ENCODE measurements around the gene ANAPC13. TPM values are rescaled to one million over a fixed set of nuclear protein-coding genes. Genes with fewer than 3 reads are reported as not detected.

Gene ANAPC13
- total RNA-seq, 1 experiment from 2014 or later, result 61.5 TPM

DNA sequence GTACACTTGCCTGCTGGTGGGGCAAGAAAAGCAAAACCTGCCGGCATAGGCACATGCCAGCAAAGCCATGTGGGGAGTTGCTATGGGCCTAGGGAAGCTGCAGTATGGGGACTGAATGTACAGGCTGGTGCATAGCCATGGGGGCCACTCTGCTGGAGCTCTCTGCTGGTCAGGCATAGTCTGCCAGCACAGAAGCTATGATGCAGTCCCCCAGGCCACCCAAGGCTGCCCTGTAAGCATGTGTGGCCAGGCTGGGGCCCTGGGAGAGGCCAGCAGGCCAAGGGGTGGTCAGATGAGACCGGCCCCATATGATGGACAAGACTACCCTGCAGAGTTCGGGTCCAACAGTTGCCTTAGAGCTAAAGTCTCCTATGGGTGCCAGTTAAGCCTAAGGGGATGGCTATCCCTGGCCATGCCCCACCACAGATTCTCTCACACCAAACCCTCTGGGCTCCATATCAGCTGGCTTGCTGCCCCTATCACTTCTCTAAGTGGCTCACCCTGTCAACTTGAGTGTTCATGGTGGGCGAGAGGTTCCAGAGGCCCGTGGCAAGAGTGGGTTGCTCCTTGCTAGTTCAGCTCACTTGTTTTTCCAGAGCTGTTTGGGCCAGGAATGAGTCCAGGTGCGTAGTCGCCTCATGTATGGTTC lies 41.9 kb upstream of the ANAPC13 start:
- POLR2A ChIA-PET, result interaction anchor here (0.7 kb wide), 1 partner anchor 9 kb away, joined by 6 read pairs; no protein-coding TSS in a partner anchor
- no peaks in the 10 kb centered on the region for H3K36me3 Mint-ChIP-seq (ENCODE audit: insufficient read depth, unreplicated experiment)
- no peak overlapping the region for H3K4me3 Mint-ChIP-seq (ENCODE audit: unreplicated experiment)
- TF ChIP-seq CTCF (IDR thresholded peaks at IDR 0.05; ENCODE audit: unreplicated experiment), result no peak
- CTCF ChIA-PET, result interaction anchor here (0.6 kb wide), 1 partner anchor 242 kb away, joined by 3 read pairs; no protein-coding TSS in a partner anchor
- H3K27me3 Mint-ChIP-seq (ENCODE audit: insufficient read depth, unreplicated experiment), result no peaks in the 10 kb centered on the region
- peaks cover 12% of the 10 kb centered on the region for H3K9me3 Mint-ChIP-seq (ENCODE audit: unreplicated experiment)
- no peak for DNase-seq (ENCODE audit: unreplicated experiment)
- no TSS peak for BruUV-seq (replicated peaks)
- no peak overlapping the region for H3K27ac Mint-ChIP-seq (ENCODE audit: low read depth, unreplicated experiment)
- H3K4me1 Mint-ChIP-seq (ENCODE audit: insufficient read depth, unreplicated experiment), result no peaks in the 10 kb centered on the region
- intact Hi-C loops (cut with micrococcal nuclease), result no loop called here

GRCh38 chr3:134527037-134527436 lies 41.3 kb upstream of the ANAPC13 start:
- peak; percentile 13 for DNase-seq (ENCODE audit: unreplicated experiment)

DNA sequence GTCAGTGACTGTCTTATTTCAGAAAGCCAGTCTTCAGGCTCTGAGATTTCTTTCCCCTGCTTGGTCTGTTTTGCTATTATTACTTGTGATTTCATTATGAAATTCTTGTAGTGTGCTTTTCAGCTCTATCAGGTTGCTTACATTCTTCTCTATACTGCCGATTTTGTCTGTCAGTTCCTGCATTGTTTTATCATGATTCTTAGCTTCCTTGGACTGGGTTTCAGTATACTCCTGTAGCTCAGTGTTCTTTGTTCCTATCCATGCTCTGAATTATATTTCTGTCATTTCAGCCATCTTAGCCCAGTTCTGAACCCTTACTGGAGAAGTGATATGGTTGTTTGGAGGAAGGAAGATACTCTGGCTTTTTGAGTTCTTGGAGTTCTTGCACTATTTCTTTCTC lies 40.5 kb upstream of the ANAPC13 start:
- H3K9me3 Mint-ChIP-seq (ENCODE audit: unreplicated experiment), result peaks cover 18% of the 10 kb centered on the region
- H3K4me1 Mint-ChIP-seq (ENCODE audit: insufficient read depth, unreplicated experiment), result no peaks in the 10 kb centered on the region
- BruUV-seq (replicated peaks), result no TSS peak
- H3K36me3 Mint-ChIP-seq (ENCODE audit: insufficient read depth, unreplicated experiment), result no peaks in the 10 kb centered on the region
- no peak overlapping the region for H3K27ac Mint-ChIP-seq (ENCODE audit: low read depth, unreplicated experiment)
- TF ChIP-seq CTCF (IDR thresholded peaks at IDR 0.05; ENCODE audit: unreplicated experiment), result no peak
- ChIA-PET CTCF (interaction anchor here (0.7 to 1.4 kb wide), 3 partner anchors 12 to 74 kb away, joined by 4 to 7 read pairs (median 4); no protein-coding TSS in a partner anchor), POLR2A (no interaction called here)
- DNase-seq (ENCODE audit: unreplicated experiment), result no peak
- intact Hi-C loops (cut with micrococcal nuclease), result no loop called here
- no peak overlapping the region for H3K4me3 Mint-ChIP-seq (ENCODE audit: unreplicated experiment)
- H3K27me3 Mint-ChIP-seq (ENCODE audit: insufficient read depth, unreplicated experiment), result no peaks in the 10 kb centered on the region

More at GRCh38 chr3:134527037-134527436, 41.3 kb upstream of the ANAPC13 start:
- BruUV-seq (replicated peaks), result no TSS peak
- Mint-ChIP-seq H3K36me3 (ENCODE audit: insufficient read depth, unreplicated experiment) (no peaks in the 10 kb centered on the region), H3K4me3 (ENCODE audit: unreplicated experiment) (no peak overlapping the region), H3K27ac (ENCODE audit: low read depth, unreplicated experiment) (no peak overlapping the region), H3K9me3 (ENCODE audit: unreplicated experiment) (peaks cover 18% of the 10 kb centered on the region), H3K4me1 (ENCODE audit: insufficient read depth, unreplicated experiment) (no peaks in the 10 kb centered on the region), H3K27me3 (ENCODE audit: insufficient read depth, unreplicated experiment) (no peaks in the 10 kb centered on the region)
- CTCF ChIA-PET, result interaction anchor here (0.6 kb wide), 1 partner anchor 243 kb away, joined by 3 read pairs; no protein-coding TSS in a partner anchor
- POLR2A ChIA-PET, result no interaction called here
- TF ChIP-seq CTCF (IDR thresholded peaks at IDR 0.05; ENCODE audit: unreplicated experiment), result peak; percentile 18
- intact Hi-C loops (cut with micrococcal nuclease), result no loop called here

GRCh38 chr3:134525293-134525692 lies 39.5 kb upstream of the ANAPC13 start:
- no peak for TF ChIP-seq CTCF (IDR thresholded peaks at IDR 0.05; ENCODE audit: unreplicated experiment)
- CTCF ChIA-PET, result interaction anchor here (1.2 to 1.4 kb wide), 2 partner anchors 15 to 30 kb away, joined by 5 to 7 read pairs; no protein-coding TSS in a partner anchor
- no peak overlapping the region for H3K4me3 Mint-ChIP-seq (ENCODE audit: unreplicated experiment)
- peaks cover 23% of the 10 kb centered on the region for H3K9me3 Mint-ChIP-seq (ENCODE audit: unreplicated experiment)
- H3K27ac Mint-ChIP-seq (ENCODE audit: low read depth, unreplicated experiment), result no peak overlapping the region
- intact Hi-C loops (cut with micrococcal nuclease), result no loop called here
- H3K4me1 Mint-ChIP-seq (ENCODE audit: insufficient read depth, unreplicated experiment), result no peaks in the 10 kb centered on the region
- no peaks in the 10 kb centered on the region for H3K27me3 Mint-ChIP-seq (ENCODE audit: insufficient read depth, unreplicated experiment)
- DNase-seq (ENCODE audit: unreplicated experiment), result no peak
- BruUV-seq (replicated peaks), result no TSS peak
- POLR2A ChIA-PET, result interaction anchor here (0.6 to 1.9 kb wide), 2 partner anchors 10 to 1905 kb away, joined by 3 to 4 read pairs; no protein-coding TSS in a partner anchor
- H3K36me3 Mint-ChIP-seq (ENCODE audit: insufficient read depth, unreplicated experiment), result no peaks in the 10 kb centered on the region
